K562 (cell line): Measurements from ENCODE around the gene XYLB. TPM values are rescaled to one million over a fixed set of nuclear protein-coding genes. Genes with fewer than 3 reads are reported as not detected.
A peak's percentile ranks its signal among the peaks of the same experiment; 100 is the strongest.

Experiments used
- ATF6 ChIP-seq: sonication (generic); formaldehyde crosslinking; IDR thresholded peaks from 2 replicates; pipeline ENCODE4 v1.4.0; 2020; ENCODE audit warnings: mild to moderate bottlenecking, missing genetic modification reagents
- FOXK1 ChIP-seq: sonication (generic); formaldehyde crosslinking; IDR thresholded peaks from 2 replicates; pipeline ENCODE4 v1.8.0; 2022; ENCODE audit warnings: missing genetic modification reagents, mild to moderate bottlenecking, borderline replicate concordance
- GABPB2 ChIP-seq: fragments of 250-450 bp; sonication (Bioruptor Pico); conservative IDR thresholded peaks from 2 replicates; pipeline ENCODE4 v1.5.1; 2021; ENCODE audit warnings: mild to moderate bottlenecking
- KAT7 ChIP-seq: sonication (generic); formaldehyde crosslinking; IDR thresholded peaks from 2 replicates; pipeline ENCODE4 v1.8.0; 2022; ENCODE audit warnings: missing genetic modification reagents, mild to moderate bottlenecking, borderline replicate concordance
- MGA ChIP-seq: fragments of 450-650 bp; IDR thresholded peaks from 2 replicates; pipeline ENCODE4 v1.6.1; 2016; ENCODE audit warnings: mild to moderate bottlenecking, moderate library complexity
- NFE2L1 ChIP-seq: fragments of 450-650 bp; IDR thresholded peaks from 2 replicates; pipeline ENCODE4 v1.6.1; 2016; ENCODE audit warnings: missing genetic modification characterization, low read depth, mild to moderate bottlenecking, missing compliant biosample characterization, moderate library complexity, borderline replicate concordance
- RBM25 ChIP-seq: fragments of 200-400 bp; formaldehyde crosslinking; IDR thresholded peaks from 2 replicates; pipeline ENCODE4 v1.6.1; 2018; ENCODE audit warnings: low read length, low read depth, moderate library complexity; ENCODE audit not compliant: severe bottlenecking
- SMARCC2 ChIP-seq: fragments of 450-650 bp; IDR thresholded peaks from 2 replicates; pipeline ENCODE4 v1.6.1; 2017; ENCODE audit warnings: antibody characterized with exemption, moderate library complexity, mild to moderate bottlenecking, low read depth
- TFAM ChIP-seq: fragments of 250-450 bp; sonication (Bioruptor Pico); conservative IDR thresholded peaks from 2 replicates; pipeline ENCODE4 v1.5.0; 2021; ENCODE audit warnings: mild to moderate bottlenecking, moderate library complexity
- TSC22D4 ChIP-seq: fragments of 450-650 bp; IDR thresholded peaks from 2 replicates; pipeline ENCODE4 v1.6.1; 2016; ENCODE audit warnings: missing genetic modification characterization, missing biosample characterization, control low read depth
- ZBTB17 ChIP-seq: fragments of 450-650 bp; formaldehyde crosslinking; IDR thresholded peaks from 2 replicates; pipeline ENCODE4 v1.4.0; 2020; ENCODE audit warnings: mild to moderate bottlenecking
- ZNF175 ChIP-seq: fragments of 200-800 bp; sonication (Bioruptor generic); IDR thresholded peaks from 2 replicates; pipeline ENCODE4 v1.6.1; 2016; ENCODE audit warnings: low read depth, mild to moderate bottlenecking, missing genetic modification characterization, missing compliant biosample characterization
- ZNF239 ChIP-seq: fragments of 250-450 bp; sonication (Bioruptor Pico); IDR thresholded peaks from 2 replicates; pipeline ENCODE4 v1.4.0; 2020; ENCODE audit warnings: mild to moderate bottlenecking
- ZNF263 ChIP-seq: sonication (generic); formaldehyde crosslinking; IDR thresholded peaks from 2 replicates; pipeline ENCODE4 v1.8.0; 2022; ENCODE audit warnings: mild to moderate bottlenecking, missing genetic modification reagents, borderline replicate concordance
- polyA plus RNA-seq, 8 experiments: library from polyadenylated mRNA; depleted of rRNA in 4 of 8; stranded (reverse) in 5 of 8; unstranded in 3 of 8; fragments of >200 nt; fragmentation: Nextera tagmentation in 2 of 8; fragmentation: Illumina TruSeq in 1 of 8; extraction: Ambion mirVana in 2 of 8; extraction: Trizol in 1 of 8; gene quantifications; 2 replicates each; pipeline versions ENCODE4 v1.2.1 to v1.2.3, GENCODE V29; 2011 to 2014; ENCODE audit warnings: inconsistent platforms in 1 of 8, missing spikeins in 1 of 8
- total RNA-seq, 7 experiments: library from RNA; depleted of rRNA in 6 of 7; stranded (reverse); fragments of >200 nt in 6 of 7; fragmentation: Illumina TruSeq in 2 of 7; extraction: Trizol in 2 of 7; gene quantifications; 2 replicates each; pipeline versions ENCODE4 v1.2.1 to v1.2.3, GENCODE V29; 2011 to 2021; ENCODE audit warnings: low replicate concordance in 1 of 7

XYLB gene
- total and polyA plus RNA-seq, 9 of the 15 experiments (the other 6 are each of a cell fraction or from before 2014, with no cell fraction given), result 4.0 to 20.2 (median 13.2) TPM

- TF ChIP-seq MGA (peak; percentile 99), ZNF239 (CRISPR knock-in tag) (no peak; the same call in 1 of the 2 replicates), ZBTB17 (CRISPR knock-in tag) (no peak; the same call in 1 of the 2 replicates), KAT7 (CRISPR knock-in tag) (peak; percentile 95; the same call in 1 of the 2 replicates), ZNF175 (CRISPR knock-in tag) (peak; percentile 52; the same call in 1 of the 2 replicates), ATF6 (CRISPR knock-in tag) (peak; percentile 94; the same call in 1 of the 2 replicates), NFE2L1 (tag) (no peak), GABPB2 (CRISPR knock-in tag) (no peak), RBM25 (peak; percentile 37), SMARCC2 (peak; percentile 100), TSC22D4 (tag) (no peak), TFAM (CRISPR knock-in tag) (no peak), ZNF263 (CRISPR knock-in tag) (peak; percentile 55; the same call in 1 of the 2 replicates), FOXK1 (CRISPR knock-in tag) (no peak)
These were observed at the start of gene XYLB (continued) for GRCh38 chr3:38346587-38347410.
